Peyer's patch (tissue), 4 donors: ENCODE results near the gene ANKS3.

Experiments used
- POLR2A ChIP-seq, 2 donors: fragments of 450-650 bp; IDR thresholded peaks; one replicate each; pipeline ENCODE4 v1.5.1; 2017; ENCODE audit warnings: antibody characterized with exemption in 2 of 2, mild to moderate bottlenecking in 2 of 2, moderate library complexity in 2 of 2
- TF ChIP-seq, protein P1 (sequence below), 6 experiments: fragments of 450-650 bp in 4 of 6; fragments of 200-600 bp in 2 of 6; sonication (generic) in 1 of 6; IDR thresholded peaks; one replicate each; pipeline ENCODE4 v1.5.1; 2017 to 2019; ENCODE audit warnings: antibody characterized with exemption in 6 of 6, mild to moderate bottlenecking in 3 of 6, moderate library complexity in 1 of 6

DNA sequence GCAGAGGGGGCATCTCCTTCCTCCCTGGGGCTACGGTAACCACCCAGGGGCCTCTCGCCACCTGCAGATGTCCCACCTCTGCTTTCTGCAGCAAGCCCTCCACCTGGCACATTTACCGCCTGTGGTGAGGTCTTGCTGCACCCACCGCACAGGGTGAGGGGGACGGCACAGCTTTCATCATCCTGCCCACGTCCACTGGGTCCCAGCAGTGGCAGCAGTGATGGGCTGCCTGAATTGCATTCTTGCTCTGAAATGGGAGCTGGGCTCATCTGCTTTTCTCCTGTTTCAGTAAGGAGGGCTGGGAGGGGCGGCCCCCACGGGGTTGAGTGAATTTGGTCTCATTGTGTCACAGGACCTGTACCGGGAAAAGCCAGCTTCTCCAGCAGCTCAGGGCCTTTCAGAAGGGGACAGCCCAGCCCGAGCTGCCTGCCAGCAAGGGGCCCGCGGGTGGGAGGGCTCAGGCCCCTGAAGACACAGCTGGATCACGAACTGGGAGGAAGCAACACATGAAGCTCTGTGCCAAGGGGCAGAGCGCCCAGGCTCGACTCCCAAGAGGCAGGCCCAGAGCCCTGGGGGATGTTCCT lies 13.0 kb upstream of the ANKS3 start:
- TF ChIP-seq, protein P1, sequence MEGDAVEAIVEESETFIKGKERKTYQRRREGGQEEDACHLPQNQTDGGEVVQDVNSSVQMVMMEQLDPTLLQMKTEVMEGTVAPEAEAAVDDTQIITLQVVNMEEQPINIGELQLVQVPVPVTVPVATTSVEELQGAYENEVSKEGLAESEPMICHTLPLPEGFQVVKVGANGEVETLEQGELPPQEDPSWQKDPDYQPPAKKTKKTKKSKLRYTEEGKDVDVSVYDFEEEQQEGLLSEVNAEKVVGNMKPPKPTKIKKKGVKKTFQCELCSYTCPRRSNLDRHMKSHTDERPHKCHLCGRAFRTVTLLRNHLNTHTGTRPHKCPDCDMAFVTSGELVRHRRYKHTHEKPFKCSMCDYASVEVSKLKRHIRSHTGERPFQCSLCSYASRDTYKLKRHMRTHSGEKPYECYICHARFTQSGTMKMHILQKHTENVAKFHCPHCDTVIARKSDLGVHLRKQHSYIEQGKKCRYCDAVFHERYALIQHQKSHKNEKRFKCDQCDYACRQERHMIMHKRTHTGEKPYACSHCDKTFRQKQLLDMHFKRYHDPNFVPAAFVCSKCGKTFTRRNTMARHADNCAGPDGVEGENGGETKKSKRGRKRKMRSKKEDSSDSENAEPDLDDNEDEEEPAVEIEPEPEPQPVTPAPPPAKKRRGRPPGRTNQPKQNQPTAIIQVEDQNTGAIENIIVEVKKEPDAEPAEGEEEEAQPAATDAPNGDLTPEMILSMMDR (IDR thresholded peaks at IDR 0.05): no peak
- TF ChIP-seq POLR2A (IDR thresholded peaks at IDR 0.05): no peak
